Tibial artery (tissue), 4 donors: ENCODE measurements around the gene MESD.
A peak's percentile ranks its signal among the peaks of the same experiment; 100 is the strongest.

Source experiments
- DNase-seq, 2 donors: peaks; one replicate each; pipeline ENCODE4 v3.0.0-alpha.2; 2019
- H3K27ac ChIP-seq, 2 donors: fragments of 200-600 bp; sonication (generic) in 1 of 2; 1 replicate in 1 of 2; 2 replicates in 1 of 2; pipeline ENCODE4 v1.5.1; 2018 to 2019; ENCODE audit warnings: mild to moderate bottlenecking in 1 of 2
- H3K27me3 ChIP-seq, 2 donors: fragments of 200-600 bp; sonication (generic) in 1 of 2; one replicate each; pipeline versions ENCODE4 v1.5.1 to v1.6.0; 2016 to 2019
- H3K36me3 ChIP-seq, 3 donors: fragments of 200-600 bp; sonication (generic) in 2 of 3; one replicate each; pipeline ENCODE4 v1.5.1; 2016 to 2019; ENCODE audit warnings: mild to moderate bottlenecking in 2 of 3
- H3K4me1 ChIP-seq, 4 donors: fragments of 200-600 bp; sonication (generic) in 2 of 4; 1 replicate in 3 of 4; 2 replicates in 1 of 4; pipeline ENCODE4 v1.5.1; 2016 to 2019
- H3K4me3 ChIP-seq, 2 donors: fragments of 200-600 bp; sonication (generic) in 1 of 2; 1 replicate in 1 of 2; 2 replicates in 1 of 2; pipeline ENCODE4 v1.5.1; 2018 to 2019; ENCODE audit warnings: mild to moderate bottlenecking in 2 of 2
- H3K9me3 ChIP-seq, 3 donors: fragments of 200-600 bp; sonication (generic) in 1 of 3; one replicate each; pipeline ENCODE4 v1.5.1; 2016 to 2019
- intact Hi-C: fragments of 100-400 bp; cut with DNase I; formaldehyde crosslinking; loops from one replicate; pipeline ENCODE4 v1.15.0; 2023; ENCODE audit warnings: low total_unique reads
- TF ChIP-seq, protein P1 (sequence below), 2 experiments: fragments of 200-600 bp in 1 of 2; fragments of 450-650 bp in 1 of 2; IDR thresholded peaks; one replicate each; pipeline ENCODE4 v1.5.1; 2017 to 2019; ENCODE audit warnings: antibody characterized with exemption in 2 of 2, mild to moderate bottlenecking in 1 of 2, moderate library complexity in 1 of 2

The MESD gene

DNA sequence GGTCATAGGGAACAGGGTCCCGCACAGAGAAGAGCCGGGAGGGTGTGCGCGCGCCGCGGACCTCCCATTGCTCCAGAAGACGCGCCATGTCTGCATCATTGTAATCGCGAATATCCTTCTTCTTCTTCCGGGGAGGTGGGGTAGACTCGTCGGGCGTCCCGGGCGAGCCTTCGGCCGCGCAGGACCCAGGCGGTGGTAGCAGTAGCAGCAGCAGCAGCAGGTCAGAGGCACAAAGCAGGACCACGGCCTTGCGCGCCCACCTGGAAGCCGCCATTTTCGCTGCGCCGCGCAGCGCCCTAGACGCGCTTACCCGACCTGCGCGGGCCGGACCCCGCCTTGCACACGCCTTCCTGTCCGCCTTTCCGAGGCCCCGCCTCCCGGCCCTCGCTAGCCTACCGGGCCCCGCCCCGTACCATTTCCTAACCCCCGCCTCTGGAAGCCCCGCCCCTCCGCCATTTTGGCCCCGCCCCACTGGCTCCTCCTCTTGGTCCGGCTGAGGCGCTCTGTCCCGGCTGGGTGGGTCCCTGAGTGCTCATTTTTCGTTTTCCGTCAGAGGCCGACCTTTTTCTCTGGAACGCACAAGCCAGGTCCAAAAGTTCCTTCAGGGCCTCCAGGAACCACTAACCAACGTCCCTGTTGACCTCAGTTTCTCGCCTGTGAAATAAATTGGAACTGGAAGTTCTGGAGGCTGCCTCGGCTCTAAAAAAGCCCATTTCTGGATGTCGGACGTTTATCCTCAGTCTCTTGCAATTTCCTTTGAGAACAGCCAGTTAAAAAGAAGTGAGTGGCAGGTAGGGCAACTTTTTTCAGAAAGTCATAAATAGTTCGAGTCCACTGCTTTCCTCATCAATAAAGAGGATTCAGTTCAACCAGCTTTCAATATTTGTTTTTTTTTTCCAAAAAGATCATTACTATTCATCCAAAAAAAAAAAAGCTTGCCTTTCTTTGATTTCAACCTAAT lies at the start of gene MESD:
Gene MESD (minus strand): TSS at position 302 of the 961 bp plus-strand sequence. CDS start 28 bp downstream, at position 274.
- intact Hi-C loops: no loop called here
- H3K4me1 ChIP-seq: peaks cover 0 to 48% (median 24%) of the 10 kb centered on the region in 4 donors
- peak within 1 kb of the TSS; percentile 79 to 83 for H3K4me3 ChIP-seq
- no peaks in the 10 kb centered on the region for H3K9me3 ChIP-seq
- TF ChIP-seq, protein P1, sequence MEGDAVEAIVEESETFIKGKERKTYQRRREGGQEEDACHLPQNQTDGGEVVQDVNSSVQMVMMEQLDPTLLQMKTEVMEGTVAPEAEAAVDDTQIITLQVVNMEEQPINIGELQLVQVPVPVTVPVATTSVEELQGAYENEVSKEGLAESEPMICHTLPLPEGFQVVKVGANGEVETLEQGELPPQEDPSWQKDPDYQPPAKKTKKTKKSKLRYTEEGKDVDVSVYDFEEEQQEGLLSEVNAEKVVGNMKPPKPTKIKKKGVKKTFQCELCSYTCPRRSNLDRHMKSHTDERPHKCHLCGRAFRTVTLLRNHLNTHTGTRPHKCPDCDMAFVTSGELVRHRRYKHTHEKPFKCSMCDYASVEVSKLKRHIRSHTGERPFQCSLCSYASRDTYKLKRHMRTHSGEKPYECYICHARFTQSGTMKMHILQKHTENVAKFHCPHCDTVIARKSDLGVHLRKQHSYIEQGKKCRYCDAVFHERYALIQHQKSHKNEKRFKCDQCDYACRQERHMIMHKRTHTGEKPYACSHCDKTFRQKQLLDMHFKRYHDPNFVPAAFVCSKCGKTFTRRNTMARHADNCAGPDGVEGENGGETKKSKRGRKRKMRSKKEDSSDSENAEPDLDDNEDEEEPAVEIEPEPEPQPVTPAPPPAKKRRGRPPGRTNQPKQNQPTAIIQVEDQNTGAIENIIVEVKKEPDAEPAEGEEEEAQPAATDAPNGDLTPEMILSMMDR (IDR thresholded peaks at IDR 0.05): no peak
- no peaks in the 10 kb centered on the region for H3K27me3 ChIP-seq
- H3K27ac ChIP-seq: peak within 1 kb of the TSS; percentile 89 to 92
- peak; percentile 97 to 99 for DNase-seq
- no peaks in the 10 kb centered on the region for H3K36me3 ChIP-seq

DNA sequence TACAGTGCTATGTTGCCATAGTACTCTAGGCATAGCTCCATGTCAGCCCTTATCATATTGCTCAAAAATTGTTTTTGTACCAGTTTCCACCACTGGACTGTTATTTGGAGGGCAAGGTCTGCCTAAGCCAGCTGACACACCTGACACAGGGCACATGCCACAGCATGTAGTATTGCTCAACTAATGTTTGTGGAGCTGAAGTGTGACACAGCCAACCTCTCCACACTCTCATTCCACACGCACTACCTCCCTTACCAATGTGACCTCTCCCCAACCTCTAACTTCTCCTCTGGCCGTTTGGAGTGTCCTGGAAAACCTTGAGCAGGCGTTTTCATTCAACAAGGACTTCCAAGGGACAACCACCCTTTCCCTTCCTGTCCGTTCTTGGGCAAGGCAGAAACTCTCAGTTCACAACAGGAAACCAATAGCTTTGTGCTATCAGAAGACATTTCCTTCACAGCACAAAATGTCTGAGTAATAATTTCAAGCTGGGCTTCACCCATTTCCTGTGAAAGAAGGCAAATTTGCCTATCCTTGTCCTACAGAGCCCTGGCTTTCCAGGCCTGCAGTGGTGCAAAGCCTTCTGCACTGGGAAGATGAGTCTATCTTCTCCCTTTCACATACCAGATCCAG lies 49.5 kb upstream of the MESD start:
- H3K36me3 ChIP-seq: no peaks in the 10 kb centered on the region
- no peak overlapping the region for H3K27ac ChIP-seq
- no peaks in the 10 kb centered on the region for H3K9me3 ChIP-seq
- TF ChIP-seq, protein P1 (IDR thresholded peaks at IDR 0.05): no peak
- H3K27me3 ChIP-seq: no peaks in the 10 kb centered on the region
- intact Hi-C loops: no loop called here
- H3K4me3 ChIP-seq: no peak overlapping the region
- DNase-seq: peak in 1 of 2 donors; percentile 24
- no peaks in the 10 kb centered on the region for H3K4me1 ChIP-seq

DNA sequence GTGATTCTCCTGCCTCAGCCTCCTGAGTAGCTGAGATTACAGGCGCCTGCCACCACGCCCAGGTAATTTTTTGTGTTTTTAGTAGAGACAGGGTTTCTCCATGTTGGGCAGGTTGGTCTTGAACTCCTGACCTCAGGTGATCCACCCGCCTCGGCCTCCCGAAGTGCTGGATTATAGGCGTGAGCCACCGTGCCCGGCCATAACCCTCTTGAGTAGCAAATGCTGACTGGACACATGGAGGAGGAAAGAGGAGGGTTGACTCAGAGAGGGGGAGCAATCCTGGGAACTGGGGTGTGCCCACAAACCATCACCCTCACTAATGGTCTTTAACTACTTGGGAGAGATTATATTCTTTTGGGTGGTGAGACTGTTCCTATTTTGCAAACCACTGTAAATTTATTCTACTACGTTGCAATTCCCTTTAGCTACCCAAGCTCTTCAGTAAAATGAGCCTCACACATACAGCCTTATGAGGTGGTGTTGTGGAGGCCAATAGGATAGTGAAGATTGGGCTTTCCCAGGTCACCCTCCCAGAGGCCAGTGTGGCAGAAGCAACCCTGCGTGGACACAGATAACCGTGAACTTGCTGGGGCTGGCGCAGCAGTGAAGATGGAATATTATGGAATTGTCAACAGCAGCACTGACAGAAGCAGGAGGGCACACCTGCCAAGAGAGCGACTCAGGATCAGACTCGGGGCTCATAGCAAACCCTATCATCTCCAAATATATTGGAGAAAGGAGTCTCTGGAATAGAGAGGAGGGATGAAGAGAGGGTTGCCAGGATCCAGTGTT lies 48.5 kb upstream of the MESD start:
- Histone ChIP-seq H3K4me3 (no peak overlapping the region), H3K9me3 (no peaks in the 10 kb centered on the region), H3K4me1 (no peaks in the 10 kb centered on the region), H3K36me3 (no peaks in the 10 kb centered on the region), H3K27me3 (no peaks in the 10 kb centered on the region), H3K27ac (no peak overlapping the region)
- no peak for DNase-seq
- TF ChIP-seq, protein P1 (IDR thresholded peaks at IDR 0.05): no peak
- intact Hi-C loops: no loop called here

DNA sequence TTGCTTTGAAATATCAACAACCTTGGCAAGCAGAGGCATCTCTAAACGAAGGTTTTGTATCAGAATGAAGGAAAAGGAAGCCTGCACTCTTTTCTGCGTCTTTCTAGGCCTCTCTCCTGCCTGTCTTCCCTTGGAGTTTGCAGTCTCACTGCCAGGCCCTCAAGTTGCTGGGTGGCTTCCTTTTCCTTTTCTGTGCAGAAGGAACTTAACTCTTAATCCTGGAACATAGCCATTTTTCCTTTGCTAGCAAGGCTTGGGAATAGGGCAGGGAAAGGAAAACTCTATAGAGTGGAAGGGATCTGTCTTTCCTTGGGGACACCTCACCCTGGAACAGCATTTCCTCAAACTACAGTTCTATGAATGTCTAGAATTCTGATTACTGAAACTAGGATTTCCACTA lies 43.9 kb upstream of the MESD start:
- intact Hi-C loops: no loop called here
- DNase-seq: no peak
- H3K9me3 ChIP-seq: no peaks in the 10 kb centered on the region
- H3K27me3 ChIP-seq: no peaks in the 10 kb centered on the region
- H3K36me3 ChIP-seq: no peaks in the 10 kb centered on the region
- H3K4me1 ChIP-seq: no peaks in the 10 kb centered on the region
- no peak overlapping the region for H3K4me3 ChIP-seq
- no peak overlapping the region for H3K27ac ChIP-seq
- TF ChIP-seq, protein P1 (IDR thresholded peaks at IDR 0.05): no peak

DNA sequence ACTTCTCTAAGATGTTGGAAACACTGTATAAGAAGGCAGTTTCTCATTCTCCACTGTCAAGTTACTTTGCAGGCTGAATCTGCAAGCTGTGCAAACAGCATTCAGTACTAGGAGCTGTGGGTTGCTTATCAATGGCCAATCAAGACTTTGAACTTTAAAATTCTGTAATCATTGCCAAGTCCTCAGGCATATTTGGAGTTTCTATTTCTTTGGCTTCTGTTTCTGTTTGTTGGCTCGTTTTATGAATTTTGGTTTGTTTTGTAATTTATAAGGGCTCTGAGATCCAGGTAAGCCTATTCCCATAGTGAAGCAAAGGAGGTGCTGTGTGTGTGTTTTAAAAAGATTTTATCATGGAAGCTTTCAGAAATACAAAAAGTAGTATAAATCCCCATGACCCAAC lies 43.2 kb upstream of the MESD start:
- H3K4me1 ChIP-seq: no peaks in the 10 kb centered on the region
- no peak for DNase-seq
- no peaks in the 10 kb centered on the region for H3K36me3 ChIP-seq
- H3K4me3 ChIP-seq: no peak overlapping the region
- no peaks in the 10 kb centered on the region for H3K27me3 ChIP-seq
- no peaks in the 10 kb centered on the region for H3K9me3 ChIP-seq
- TF ChIP-seq, protein P1 (IDR thresholded peaks at IDR 0.05): no peak
- no peak overlapping the region for H3K27ac ChIP-seq
- intact Hi-C loops: no loop called here
